Keratinocyte (primary cell): Measurements from ENCODE around the gene CMIP. TPM values are rescaled to one million over a fixed set of nuclear protein-coding genes. Genes with fewer than 3 reads are reported as not detected.

Experiments used
- DNase-seq: peaks from one replicate; pipeline ENCODE4 v3.0.0-alpha.2; 2011; ENCODE audit warnings: low read depth, missing footprints, low spot score
- FAIRE-seq: peaks from 2 replicates; lab custom pipeline; 2011; peaks lifted over from hg19 to GRCh38; lab: Jason Lieb, UNC
- H2AFZ ChIP-seq: 2 replicates; pipeline ENCODE4 v1.6.0; 2012; ENCODE audit warnings: low read length, control low read depth, inconsistent platforms; ENCODE audit not compliant: control insufficient read depth
- H3K27ac ChIP-seq: 2 replicates; pipeline ENCODE4 v1.5.1; 2011; ENCODE audit warnings: low read length; ENCODE audit not compliant: control insufficient read depth, insufficient read depth
- H3K27me3 ChIP-seq: 3 replicates; pipeline ENCODE4 v1.6.0; 2011; ENCODE audit warnings: low read length; ENCODE audit not compliant: control insufficient read depth, insufficient read depth; ENCODE audit errors: extremely low read depth
- H3K36me3 ChIP-seq, 2 experiments: 2 replicates in 1 of 2; 3 replicates in 1 of 2; pipeline ENCODE4 v1.5.1; 2011; ENCODE audit warnings: low read length in 2 of 2, mild to moderate bottlenecking in 1 of 2; ENCODE audit not compliant: control insufficient read depth in 2 of 2, insufficient read depth in 2 of 2; ENCODE audit errors: extremely low read depth in 1 of 2
- H3K4me1 ChIP-seq: 3 replicates; pipeline ENCODE4 v1.5.1; 2011; ENCODE audit warnings: low read length; ENCODE audit not compliant: control insufficient read depth, insufficient read depth; ENCODE audit errors: extremely low read depth
- H3K4me2 ChIP-seq: 3 replicates; pipeline ENCODE4 v1.6.0; 2011; ENCODE audit warnings: low read depth, low read length; ENCODE audit not compliant: control insufficient read depth, insufficient read depth; ENCODE audit errors: extremely low read depth
- H3K4me3 ChIP-seq, 3 experiments: fragments of 200-600 bp in 1 of 3; sonication (generic) in 1 of 3; 2 replicates in 2 of 3; 3 replicates in 1 of 3; pipeline ENCODE4 v1.5.1; 2011 to 2016; ENCODE audit warnings: low read length in 3 of 3, mild to moderate bottlenecking in 3 of 3, control low read depth in 2 of 3, inconsistent platforms in 1 of 3, low read depth in 1 of 3, mixed read lengths in 1 of 3, mixed run types in 1 of 3, moderate library complexity in 1 of 3; ENCODE audit not compliant: control insufficient read depth in 2 of 3, insufficient read depth in 2 of 3; ENCODE audit errors: extremely low read depth in 1 of 3
- H3K79me2 ChIP-seq: 2 replicates; pipeline ENCODE4 v1.6.0; 2012; ENCODE audit warnings: low read length; ENCODE audit not compliant: control insufficient read depth, insufficient read depth
- H3K9ac ChIP-seq: 3 replicates; pipeline ENCODE4 v1.6.0; 2011; ENCODE audit warnings: low read length; ENCODE audit not compliant: control insufficient read depth, insufficient read depth; ENCODE audit errors: extremely low read depth
- H3K9me1 ChIP-seq: 3 replicates; pipeline ENCODE4 v1.6.0; 2011; ENCODE audit warnings: low read length; ENCODE audit not compliant: control insufficient read depth, insufficient read depth; ENCODE audit errors: extremely low read depth
- H3K9me3 ChIP-seq: 2 replicates; pipeline ENCODE4 v1.5.1; 2012; ENCODE audit warnings: low read depth, low read length; ENCODE audit not compliant: control insufficient read depth
- H4K20me1 ChIP-seq: 3 replicates; pipeline ENCODE4 v1.6.0; 2011; ENCODE audit warnings: low read length; ENCODE audit not compliant: control insufficient read depth, insufficient read depth; ENCODE audit errors: extremely low read depth
- EZH2 ChIP-seq: IDR thresholded peaks from one replicate; pipeline ENCODE4 v1.6.1; 2012; ENCODE audit warnings: inconsistent platforms, mild to moderate bottlenecking, low read length, moderate library complexity
- dilution Hi-C: fragments of 300-500 bp; cut with MboI; formaldehyde crosslinking; loops from one replicate; pipeline ENCODE4 v1.7.0; 2020; ENCODE audit warnings: low sequenced_read_pairs; ENCODE audit not compliant: extremely low pct_ligation_motif_present
- polyA plus RNA-seq, 5 experiments: library from polyadenylated mRNA; depleted of rRNA in 3 of 5; stranded (reverse) in 3 of 5; stranded (forward) in 1 of 5; unstranded in 1 of 5; fragments of >200 nt; gene quantifications; 1 replicate in 1 of 5; 2 replicates in 3 of 5; 3 replicates in 1 of 5; pipeline versions ENCODE4 v1.2.1 to v1.2.3, GENCODE V29; 2011 to 2012; ENCODE audit warnings: missing spikeins in 2 of 5, low read depth in 1 of 5, low replicate concordance in 1 of 5
- TF ChIP-seq, protein P1 (sequence below), 3 experiments: IDR thresholded peaks in 1 of 3; conservative IDR thresholded peaks in 1 of 3; optimal IDR thresholded peaks in 1 of 3; 2 replicates in 2 of 3; 3 replicates in 1 of 3; pipeline versions ENCODE3 to v1.5.1; 2011; ENCODE audit warnings: low read length in 3 of 3, mild to moderate bottlenecking in 3 of 3, moderate library complexity in 2 of 3, control low read depth in 1 of 3, inconsistent platforms in 1 of 3; ENCODE audit not compliant: insufficient read depth in 2 of 3; ENCODE audit errors: extremely low read depth in 1 of 3

Gene CMIP
- polyA plus RNA-seq, 1 donor (not counting 4 experiments of a cell fraction or from before 2014, with no cell fraction given) = 5.0 TPM

DNA sequence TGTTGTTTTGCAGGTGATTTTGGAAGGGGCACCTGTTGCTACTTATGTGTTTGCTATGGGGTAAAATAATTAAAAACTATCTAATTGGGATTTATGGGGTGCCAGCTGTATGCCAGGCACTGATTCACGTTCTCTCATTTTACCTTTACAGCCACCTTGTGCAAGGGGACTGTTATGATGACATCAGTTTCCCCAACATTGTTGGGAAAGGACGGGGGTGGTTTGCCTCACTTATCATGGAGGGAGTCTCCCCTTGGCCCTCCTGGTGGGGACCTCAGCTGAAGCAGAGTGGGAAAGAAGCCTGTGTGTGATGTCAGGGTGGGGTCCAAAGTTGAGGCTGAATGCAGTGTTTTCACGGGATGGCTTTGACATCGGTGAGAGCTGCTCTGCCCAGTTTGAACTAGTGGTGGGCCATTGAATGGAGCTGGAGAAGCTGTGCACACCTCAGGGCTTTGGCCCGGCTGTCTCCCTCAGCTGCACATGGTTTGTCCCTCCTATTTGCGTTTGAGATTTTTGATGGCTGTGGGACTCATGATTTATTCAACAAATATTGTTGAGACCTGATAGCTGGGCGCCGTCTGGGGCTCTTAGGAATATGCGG, 36.1 kb downstream of the CMIP start:
- no peak overlapping the region for H3K27ac ChIP-seq
- no peaks in the 10 kb centered on the region for H3K27me3 ChIP-seq
- no peak for DNase-seq
- peaks cover 99% of the 10 kb centered on the region for H3K79me2 ChIP-seq
- dilution Hi-C loops = no loop called here
- peaks cover 8 to 40% of the 10 kb centered on the region in 2 experiments for H3K36me3 ChIP-seq
- H3K4me2 ChIP-seq = no peak overlapping the region
- H3K9me1 ChIP-seq = peaks cover 9% of the 10 kb centered on the region
- no peak overlapping the region for H2AFZ ChIP-seq
- peaks cover 28% of the 10 kb centered on the region for H4K20me1 ChIP-seq
- no peaks in the 10 kb centered on the region for H3K4me1 ChIP-seq
- H3K4me3 ChIP-seq = no peak overlapping the region
- no peak overlapping the region for H3K9ac ChIP-seq
- H3K9me3 ChIP-seq = no peaks in the 10 kb centered on the region
- FAIRE-seq = no peak
- TF ChIP-seq, protein P1, sequence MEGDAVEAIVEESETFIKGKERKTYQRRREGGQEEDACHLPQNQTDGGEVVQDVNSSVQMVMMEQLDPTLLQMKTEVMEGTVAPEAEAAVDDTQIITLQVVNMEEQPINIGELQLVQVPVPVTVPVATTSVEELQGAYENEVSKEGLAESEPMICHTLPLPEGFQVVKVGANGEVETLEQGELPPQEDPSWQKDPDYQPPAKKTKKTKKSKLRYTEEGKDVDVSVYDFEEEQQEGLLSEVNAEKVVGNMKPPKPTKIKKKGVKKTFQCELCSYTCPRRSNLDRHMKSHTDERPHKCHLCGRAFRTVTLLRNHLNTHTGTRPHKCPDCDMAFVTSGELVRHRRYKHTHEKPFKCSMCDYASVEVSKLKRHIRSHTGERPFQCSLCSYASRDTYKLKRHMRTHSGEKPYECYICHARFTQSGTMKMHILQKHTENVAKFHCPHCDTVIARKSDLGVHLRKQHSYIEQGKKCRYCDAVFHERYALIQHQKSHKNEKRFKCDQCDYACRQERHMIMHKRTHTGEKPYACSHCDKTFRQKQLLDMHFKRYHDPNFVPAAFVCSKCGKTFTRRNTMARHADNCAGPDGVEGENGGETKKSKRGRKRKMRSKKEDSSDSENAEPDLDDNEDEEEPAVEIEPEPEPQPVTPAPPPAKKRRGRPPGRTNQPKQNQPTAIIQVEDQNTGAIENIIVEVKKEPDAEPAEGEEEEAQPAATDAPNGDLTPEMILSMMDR (optimal IDR thresholded peaks at IDR 0.05 in 1 of 3, IDR thresholded peaks at IDR 0.05 in 1 of 3, conservative IDR thresholded peaks at IDR 0.05 in 1 of 3; ENCODE audit: extremely low read depth in 1 of 3, insufficient read depth in 2 of 3, low read length in 3 of 3) = no peak

DNA sequence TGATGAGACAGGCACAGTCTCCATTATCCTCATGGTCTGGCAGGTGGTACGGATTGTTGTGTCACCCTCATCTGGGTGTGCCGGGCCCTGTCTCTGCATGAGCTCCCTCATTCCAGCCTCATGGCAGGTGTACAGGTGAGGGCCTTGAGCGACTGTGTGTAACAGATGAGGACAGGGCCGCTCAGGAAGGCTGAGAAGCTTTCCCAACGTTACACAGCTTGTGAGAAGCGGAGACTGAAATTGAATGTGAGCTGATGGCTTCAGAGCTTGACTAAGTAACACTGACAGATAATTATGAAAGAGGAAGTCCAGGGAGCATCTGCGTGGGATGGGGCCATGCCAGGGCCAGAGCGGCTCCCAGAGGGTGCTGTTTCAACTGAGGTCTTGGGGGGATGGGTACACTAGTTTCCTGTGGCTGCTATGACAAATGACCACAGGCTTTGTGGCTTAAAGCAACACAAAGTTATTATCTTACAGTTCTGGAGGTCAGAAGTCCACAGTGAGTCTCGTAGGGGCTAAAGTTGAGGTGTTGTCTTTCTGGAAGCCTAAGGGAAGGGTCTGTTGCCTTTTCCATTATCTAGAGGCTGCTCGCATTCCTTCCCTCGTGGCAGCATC, 36.7 kb downstream of the CMIP start:
- DNase-seq = no peak
- Histone ChIP-seq H3K4me2 (no peak overlapping the region), H3K36me3 (peaks cover 8 to 38% of the 10 kb centered on the region in 2 experiments), H2AFZ (no peak overlapping the region), H3K9ac (no peak overlapping the region), H3K79me2 (peaks cover 99% of the 10 kb centered on the region), H4K20me1 (peaks cover 28% of the 10 kb centered on the region), H3K27ac (no peak overlapping the region), H3K27me3 (no peaks in the 10 kb centered on the region), H3K9me1 (peaks cover 9% of the 10 kb centered on the region), H3K4me1 (no peaks in the 10 kb centered on the region), H3K9me3 (no peaks in the 10 kb centered on the region), H3K4me3 (no peak overlapping the region)
- dilution Hi-C loops = no loop called here
- no peak for FAIRE-seq
- TF ChIP-seq EZH2 = no peak
- TF ChIP-seq, protein P1 (optimal IDR thresholded peaks at IDR 0.05 in 1 of 3, IDR thresholded peaks at IDR 0.05 in 1 of 3, conservative IDR thresholded peaks at IDR 0.05 in 1 of 3; ENCODE audit: extremely low read depth in 1 of 3, insufficient read depth in 2 of 3, low read length in 3 of 3) = no peak
